Spleen (tissue), 11 donors: ENCODE measurements around the gene DNAJB13. TPM values are rescaled to one million over a fixed set of nuclear protein-coding genes. Genes with fewer than 3 reads are reported as not detected.

ENCODE experiments used
- DNase-seq: peaks from one replicate; pipeline ENCODE4 v3.0.0-alpha.2; 2020
- H3K27ac ChIP-seq, 8 donors: fragments of 200-600 bp; sonication (generic) in 7 of 8; 1 replicate in 4 of 8; 2 replicates in 4 of 8; pipeline versions ENCODE4 v1.5.0 to v1.8.0; 2016 to 2021; ENCODE audit warnings: inconsistent platforms in 4 of 8, mild to moderate bottlenecking in 4 of 8, moderate library complexity in 1 of 8
- H3K27me3 ChIP-seq, 7 donors: fragments of 200-600 bp; sonication (generic) in 6 of 7; replicated peaks in 1 of 7; 1 replicate in 4 of 7; 2 replicates in 3 of 7; pipeline versions ENCODE4 v1.5.0 to v1.8.0; 2016 to 2021; ENCODE audit warnings: inconsistent platforms in 3 of 7, mild to moderate bottlenecking in 1 of 7
- H3K36me3 ChIP-seq, 6 donors: fragments of 200-600 bp; sonication (generic) in 5 of 6; 1 replicate in 4 of 6; 2 replicates in 2 of 6; pipeline versions ENCODE4 v1.5.0 to v1.8.0; 2016 to 2021; ENCODE audit warnings: inconsistent platforms in 2 of 6
- H3K4me1 ChIP-seq, 6 donors: fragments of 200-600 bp; sonication (generic) in 5 of 6; 1 replicate in 3 of 6; 2 replicates in 3 of 6; pipeline versions ENCODE4 v1.5.0 to v1.8.0; 2016 to 2021; ENCODE audit warnings: inconsistent platforms in 3 of 6
- H3K4me3 ChIP-seq, 8 donors: fragments of 200-600 bp; sonication (generic) in 7 of 8; 1 replicate in 4 of 8; 2 replicates in 4 of 8; pipeline versions ENCODE4 v1.5.0 to v1.8.0; 2016 to 2021; ENCODE audit warnings: inconsistent platforms in 4 of 8, mild to moderate bottlenecking in 4 of 8, moderate library complexity in 2 of 8
- H3K9me3 ChIP-seq, 8 donors: fragments of 200-600 bp; sonication (generic) in 7 of 8; 1 replicate in 4 of 8; 2 replicates in 4 of 8; pipeline versions ENCODE4 v1.5.0 to v1.8.0; 2016 to 2021; ENCODE audit warnings: inconsistent platforms in 4 of 8
- POLR2A ChIP-seq, 3 donors: fragments of 450-650 bp; IDR thresholded peaks; one replicate each; pipeline ENCODE4 v1.5.1; 2017; ENCODE audit warnings: antibody characterized with exemption in 3 of 3, mild to moderate bottlenecking in 1 of 3
- POLR2AphosphoS5 ChIP-seq, 3 donors: sonication (generic); formaldehyde crosslinking; IDR thresholded peaks; one replicate each; pipeline ENCODE4 v1.5.1; 2017; ENCODE audit warnings: antibody characterized with exemption in 3 of 3
- WGBS, 5 donors: extraction: QIAGEN DNeasy Blood & Tissue Kit in 3 of 5; methylation state at CpG; one replicate each; pipeline versions ENCODE4 v1.1.5 to v1.1.7; 2013 to 2018; 5-methylcytosine and 5-hydroxymethylcytosine counted together
- intact Hi-C: fragments of 100-400 bp; cut with DNase I; formaldehyde crosslinking; loops from one replicate; pipeline ENCODE4 v1.15.0; 2023; ENCODE audit warnings: low total_unique reads
- polyA plus RNA-seq, 3 donors: library from polyadenylated mRNA; stranded (reverse); fragments of 200-250 nt; gene quantifications; one replicate each; pipeline ENCODE4 v1.2.1, GENCODE V29; 2013
- total RNA-seq, 7 donors: library from RNA; depleted of rRNA in 3 of 7; stranded (reverse); fragments of >200 nt in 3 of 7; fragmentation: NEBNext Ultra II Directional in 4 of 7; extraction: Animal tissue kit (Norgen Biotek cat#: 25700) in 4 of 7; gene quantifications; one replicate each; pipeline versions ENCODE4 v1.1.0 to v1.2.1, GENCODE V29; 2016 to 2021
- TF ChIP-seq, protein P1 (sequence below), 11 experiments: fragments of 200-600 bp in 7 of 11; fragments of 450-650 bp in 4 of 11; sonication (generic) in 4 of 11; IDR thresholded peaks in 8 of 11; conservative IDR thresholded peaks in 3 of 11; 1 replicate in 7 of 11; 2 replicates in 4 of 11; pipeline versions ENCODE4 v1.4.0 to v1.8.0; 2016 to 2021; ENCODE audit warnings: antibody characterized with exemption in 11 of 11, inconsistent platforms in 4 of 11, mild to moderate bottlenecking in 1 of 11
- donor health status: healthy with polysubstance abuse.
- donor health status: DM: no; HTN: no; CAD: no; lungs with moderate emphysema.
- donor health status: DM: no; HTN: no; CAD: no.
- donor health status: Bipolar disorder and iron deficiency.
- donor health status: healthy.
- donor health status: DM: no; HTN: no; CAD: no.
- donor health status: DM: yes; HTN: yes; CAD: no.

The DNAJB13 gene
- total and polyA plus RNA-seq, 10 donors = 0.04 to 0.32 (median 0.06) TPM; not detected in 7

DNA sequence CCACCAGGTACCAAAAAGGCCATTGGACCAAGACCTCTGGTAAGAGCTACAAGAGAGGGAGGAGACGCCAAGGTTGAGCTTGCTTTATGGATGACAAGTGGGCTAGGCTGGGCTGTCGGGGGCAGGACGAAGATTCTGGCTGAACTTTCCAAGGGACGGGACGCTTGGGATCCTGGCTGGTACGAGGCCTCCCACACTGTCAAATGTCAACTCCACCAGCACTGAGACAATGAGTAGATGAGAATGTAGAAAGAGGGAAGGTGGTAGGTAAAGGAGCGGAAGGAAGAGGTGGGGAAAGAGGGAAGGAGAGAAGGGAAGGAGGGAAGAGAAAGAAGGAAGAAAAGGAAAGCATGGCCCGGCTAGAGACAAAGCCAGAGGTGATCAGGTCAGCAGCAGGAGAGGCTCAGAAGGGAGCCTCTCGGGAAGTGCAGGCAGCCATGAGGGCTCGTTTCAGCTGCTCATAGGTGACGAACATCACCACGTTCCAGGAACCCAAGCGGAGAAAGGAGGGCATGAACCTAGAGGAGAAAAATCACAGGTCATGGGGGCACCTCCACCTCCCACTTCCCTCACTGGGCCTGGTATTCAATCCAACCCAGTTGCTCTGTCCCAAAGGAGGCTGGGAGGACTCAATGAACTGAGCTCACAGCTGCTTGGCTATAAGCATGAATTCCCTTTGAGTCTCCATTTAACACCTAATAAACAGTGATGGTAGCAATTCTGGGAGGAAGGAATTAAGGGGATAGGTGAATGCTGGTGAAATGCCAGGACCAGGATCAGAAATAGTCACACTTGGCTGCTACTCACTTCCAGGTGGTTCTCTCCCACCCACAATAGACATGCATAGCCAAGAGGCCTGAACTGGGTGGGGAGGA, 24.0 kb downstream of the DNAJB13 start:
- peak; percentile 74 for DNase-seq
- no peaks in the 10 kb centered on the region for H3K27me3 ChIP-seq
- H3K4me1 ChIP-seq = peaks cover 39 to 100% (median 89%) of the 10 kb centered on the region in 6 donors
- intact Hi-C loops = no loop called here
- 83 to 93% (median 92%) methylated on average over 13 of the region's 13 CpGs for WGBS, 5 donors
- peak overlapping the region; percentile 4 to 97 (median 42) for H3K27ac ChIP-seq
- H3K9me3 ChIP-seq = no peaks in the 10 kb centered on the region
- peaks cover 0 to 70% (median 49%) of the 10 kb centered on the region in 6 donors for H3K36me3 ChIP-seq
- no peak overlapping the region for H3K4me3 ChIP-seq
- TF ChIP-seq, protein P1, sequence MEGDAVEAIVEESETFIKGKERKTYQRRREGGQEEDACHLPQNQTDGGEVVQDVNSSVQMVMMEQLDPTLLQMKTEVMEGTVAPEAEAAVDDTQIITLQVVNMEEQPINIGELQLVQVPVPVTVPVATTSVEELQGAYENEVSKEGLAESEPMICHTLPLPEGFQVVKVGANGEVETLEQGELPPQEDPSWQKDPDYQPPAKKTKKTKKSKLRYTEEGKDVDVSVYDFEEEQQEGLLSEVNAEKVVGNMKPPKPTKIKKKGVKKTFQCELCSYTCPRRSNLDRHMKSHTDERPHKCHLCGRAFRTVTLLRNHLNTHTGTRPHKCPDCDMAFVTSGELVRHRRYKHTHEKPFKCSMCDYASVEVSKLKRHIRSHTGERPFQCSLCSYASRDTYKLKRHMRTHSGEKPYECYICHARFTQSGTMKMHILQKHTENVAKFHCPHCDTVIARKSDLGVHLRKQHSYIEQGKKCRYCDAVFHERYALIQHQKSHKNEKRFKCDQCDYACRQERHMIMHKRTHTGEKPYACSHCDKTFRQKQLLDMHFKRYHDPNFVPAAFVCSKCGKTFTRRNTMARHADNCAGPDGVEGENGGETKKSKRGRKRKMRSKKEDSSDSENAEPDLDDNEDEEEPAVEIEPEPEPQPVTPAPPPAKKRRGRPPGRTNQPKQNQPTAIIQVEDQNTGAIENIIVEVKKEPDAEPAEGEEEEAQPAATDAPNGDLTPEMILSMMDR (IDR thresholded peaks at IDR 0.05 in 8 of 11, conservative IDR thresholded peaks at IDR 0.05 in 3 of 11) = no peak
- TF ChIP-seq POLR2AphosphoS5 (IDR thresholded peaks at IDR 0.05) = no peak
- TF ChIP-seq POLR2A (IDR thresholded peaks at IDR 0.05) = no peak

DNA sequence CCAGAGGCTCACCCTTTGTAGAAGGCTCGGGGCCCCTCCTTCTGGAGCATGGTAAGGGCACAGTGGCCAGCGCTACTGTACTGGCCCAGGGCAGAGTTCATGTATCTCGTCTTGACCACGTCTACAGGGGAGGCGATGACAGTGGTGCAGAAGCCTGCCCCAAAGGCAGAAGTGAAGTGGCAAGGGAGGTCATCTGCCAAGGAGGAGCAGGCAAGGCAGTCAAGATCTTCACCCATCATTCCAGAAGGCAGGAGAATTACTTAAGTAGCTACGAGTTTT, 24.6 kb downstream of the DNAJB13 start:
- TF ChIP-seq POLR2A (IDR thresholded peaks at IDR 0.05) (no peak), POLR2AphosphoS5 (IDR thresholded peaks at IDR 0.05) (peak in 1 of 3 donors; percentile 42)
- TF ChIP-seq, protein P1 (IDR thresholded peaks at IDR 0.05 in 8 of 11, conservative IDR thresholded peaks at IDR 0.05 in 3 of 11) = no peak
- H3K4me1 ChIP-seq = peaks cover 44 to 100% (median 89%) of the 10 kb centered on the region in 6 donors
- H3K27me3 ChIP-seq = no peaks in the 10 kb centered on the region
- peak; percentile 62 for DNase-seq
- peak overlapping the region in 4 of 8 donors; percentile 41 to 97 (median 60) for H3K27ac ChIP-seq
- peaks cover 0 to 73% (median 49%) of the 10 kb centered on the region in 6 donors for H3K36me3 ChIP-seq
- no peaks in the 10 kb centered on the region for H3K9me3 ChIP-seq
- no peak overlapping the region for H3K4me3 ChIP-seq
- intact Hi-C loops = no loop called here
- 92 to 95% (median 92%) methylated on average over 5 to 6 of the region's 6 CpGs for WGBS, 5 donors

DNA sequence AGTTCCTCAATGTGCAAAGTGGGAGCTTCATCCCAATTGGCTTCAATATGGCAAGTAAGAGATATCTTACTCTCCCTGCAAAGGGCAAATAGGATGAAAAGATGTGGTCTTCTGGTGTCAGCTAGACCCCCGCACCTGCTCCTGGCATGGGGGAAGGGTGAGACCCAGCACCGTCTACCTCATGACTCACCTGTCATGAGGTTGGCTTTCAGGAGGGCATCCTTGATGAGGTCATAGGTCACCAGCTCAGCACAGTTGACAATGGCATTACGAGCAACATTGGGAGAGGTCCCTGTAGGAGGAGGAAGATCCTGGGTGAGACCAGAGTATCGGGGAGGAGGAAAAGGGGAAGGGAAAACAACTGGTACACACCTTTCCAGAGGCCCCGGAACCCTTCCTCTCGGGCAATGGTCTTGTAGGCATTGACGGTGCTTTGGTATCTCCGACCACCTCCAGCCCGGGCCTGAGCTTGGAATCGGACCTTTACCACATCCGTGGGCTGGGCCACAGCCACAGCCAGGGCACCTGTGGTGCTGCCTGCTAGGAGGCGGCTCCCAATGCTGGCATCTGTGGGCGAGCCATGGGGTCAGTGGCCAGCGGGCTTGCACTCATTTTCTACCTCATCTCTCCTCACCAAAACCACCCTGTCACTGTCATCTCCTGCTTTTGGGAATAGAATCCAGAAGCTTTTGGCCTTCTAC, 25.8 kb downstream of the DNAJB13 start:
- no peak overlapping the region for H3K4me3 ChIP-seq
- peaks cover 0 to 84% (median 49%) of the 10 kb centered on the region in 6 donors for H3K36me3 ChIP-seq
- WGBS, 5 donors = 88 to 92% (median 89%) methylated on average over 13 to 14 of the region's 14 CpGs
- peaks cover 51 to 100% (median 90%) of the 10 kb centered on the region in 6 donors for H3K4me1 ChIP-seq
- peak; percentile 77 for DNase-seq
- TF ChIP-seq POLR2A (IDR thresholded peaks at IDR 0.05) (no peak), POLR2AphosphoS5 (IDR thresholded peaks at IDR 0.05) (peak; percentile 44 to 77 (median 51))
- TF ChIP-seq, protein P1 (IDR thresholded peaks at IDR 0.05 in 8 of 11, conservative IDR thresholded peaks at IDR 0.05 in 3 of 11) = no peak
- intact Hi-C loops = no loop called here
- H3K9me3 ChIP-seq = no peaks in the 10 kb centered on the region
- no peaks in the 10 kb centered on the region for H3K27me3 ChIP-seq
- H3K27ac ChIP-seq = peak overlapping the region in 5 of 8 donors; percentile 29 to 97 (median 96)
